Body of pancreas (tissue), 4 donors: ENCODE data around the gene SERPINE1. TPM values are rescaled to one million over a fixed set of nuclear protein-coding genes. Genes with fewer than 3 reads are reported as not detected.

Source experiments
- ATAC-seq: fragments of 150-250 bp; one replicate; pipeline ENCODE4 v1.9.1; 2016
- DNase-seq, 4 donors: peaks; one replicate each; pipeline ENCODE4 v3.0.0-alpha.2; 2019
- H3K27ac ChIP-seq, 4 donors: fragments of 200-600 bp; sonication (generic); 1 replicate in 3 of 4; 2 replicates in 1 of 4; pipeline versions ENCODE4 v1.5.1 to v1.6.1; 2016 to 2019; ENCODE audit warnings: mild to moderate bottlenecking in 1 of 4, mixed read lengths in 1 of 4, moderate library complexity in 1 of 4
- H3K27me3 ChIP-seq, 2 donors: fragments of 200-600 bp; sonication (generic); one replicate each; pipeline ENCODE4 v1.6.0; 2016; ENCODE audit warnings: mild to moderate bottlenecking in 1 of 2
- H3K36me3 ChIP-seq, 2 donors: fragments of 200-600 bp; sonication (generic); replicated peaks in 1 of 2; 2 replicates each; pipeline ENCODE4 v1.5.1; 2016; ENCODE audit warnings: low read depth in 2 of 2; ENCODE audit not compliant: insufficient read depth in 1 of 2
- H3K4me1 ChIP-seq: fragments of 200-600 bp; sonication (generic); one replicate; pipeline ENCODE4 v1.6.0; 2016
- H3K4me3 ChIP-seq, 2 donors: fragments of 200-600 bp; sonication (generic); 1 replicate in 1 of 2; 2 replicates in 1 of 2; pipeline ENCODE4 v1.5.1; 2016 to 2019
- H3K9me3 ChIP-seq, 3 donors: fragments of 200-600 bp; sonication (generic); 1 replicate in 2 of 3; 2 replicates in 1 of 3; pipeline ENCODE4 v1.5.1; 2016
- POLR2A ChIP-seq, 3 donors: fragments of 450-650 bp; IDR thresholded peaks; one replicate each; pipeline ENCODE4 v1.6.1; 2016; ENCODE audit warnings: antibody characterized with exemption in 3 of 3, mild to moderate bottlenecking in 2 of 3
- WGBS, 2 donors: methylation state at CpG; one replicate each; pipeline ENCODE4 v1.1.5; 2017; 5-methylcytosine and 5-hydroxymethylcytosine counted together
- intact Hi-C: fragments of 100-400 bp; cut with DNase I; formaldehyde crosslinking; loops from one replicate; pipeline ENCODE4 v1.15.1; 2023
- total RNA-seq, 2 donors: library from RNA; depleted of rRNA; stranded (reverse); fragments of >200 nt; gene quantifications; one replicate each; pipeline ENCODE4 v1.1.0, GENCODE V29; 2016
- TF ChIP-seq, protein P1 (sequence below), 7 experiments: fragments of 450-650 bp in 4 of 7; fragments of 200-600 bp in 3 of 7; sonication (generic) in 3 of 7; IDR thresholded peaks; one replicate each; pipeline ENCODE4 v1.5.1; 2016 to 2019; ENCODE audit warnings: antibody characterized with exemption in 7 of 7

SERPINE1 gene
- total RNA-seq, 2 donors from 2014 or later: 20.2 to 36.3 TPM

DNA sequence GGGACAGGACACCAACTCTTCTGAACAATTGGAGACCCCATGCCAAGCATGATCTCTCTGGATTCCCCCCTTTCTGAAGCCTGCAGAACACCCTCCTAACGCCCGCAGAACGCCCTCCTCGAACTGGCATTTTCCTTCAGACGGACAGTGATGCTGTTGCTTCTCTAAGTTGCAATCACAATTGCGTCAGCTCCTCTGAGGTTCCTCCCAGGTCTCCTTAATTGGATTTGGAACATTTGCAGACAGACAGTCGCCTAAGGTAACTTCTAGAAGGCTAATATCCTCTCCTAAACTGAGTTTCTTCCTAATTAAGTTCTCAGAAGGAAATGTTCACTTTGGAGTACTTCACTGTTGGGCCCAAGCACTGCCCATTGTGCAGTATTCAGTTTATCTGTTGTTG is 20.5 kb upstream of the SERPINE1 start:
- ATAC-seq: no peak
- 75 to 77% methylated on average over 7 of the region's 7 CpGs for WGBS, 2 donors
- no peaks in the 10 kb centered on the region for H3K4me1 ChIP-seq

GRCh38 chr7:101108330-101108857 is 18.5 kb upstream of the SERPINE1 start:
- intact Hi-C loops: no loop called here
- Histone ChIP-seq H3K4me3 (no peak overlapping the region), H3K27me3 (no peaks in the 10 kb centered on the region), H3K27ac (peak overlapping the region in 1 of 4 donors; percentile 23), H3K9me3 (no peaks in the 10 kb centered on the region), H3K4me1 (no peaks in the 10 kb centered on the region), H3K36me3 (no peaks in the 10 kb centered on the region)
- DNase-seq (peak in 2 of 4 donors; percentile 24 to 55), ATAC-seq (peak; percentile 40)
- TF ChIP-seq, protein P1, sequence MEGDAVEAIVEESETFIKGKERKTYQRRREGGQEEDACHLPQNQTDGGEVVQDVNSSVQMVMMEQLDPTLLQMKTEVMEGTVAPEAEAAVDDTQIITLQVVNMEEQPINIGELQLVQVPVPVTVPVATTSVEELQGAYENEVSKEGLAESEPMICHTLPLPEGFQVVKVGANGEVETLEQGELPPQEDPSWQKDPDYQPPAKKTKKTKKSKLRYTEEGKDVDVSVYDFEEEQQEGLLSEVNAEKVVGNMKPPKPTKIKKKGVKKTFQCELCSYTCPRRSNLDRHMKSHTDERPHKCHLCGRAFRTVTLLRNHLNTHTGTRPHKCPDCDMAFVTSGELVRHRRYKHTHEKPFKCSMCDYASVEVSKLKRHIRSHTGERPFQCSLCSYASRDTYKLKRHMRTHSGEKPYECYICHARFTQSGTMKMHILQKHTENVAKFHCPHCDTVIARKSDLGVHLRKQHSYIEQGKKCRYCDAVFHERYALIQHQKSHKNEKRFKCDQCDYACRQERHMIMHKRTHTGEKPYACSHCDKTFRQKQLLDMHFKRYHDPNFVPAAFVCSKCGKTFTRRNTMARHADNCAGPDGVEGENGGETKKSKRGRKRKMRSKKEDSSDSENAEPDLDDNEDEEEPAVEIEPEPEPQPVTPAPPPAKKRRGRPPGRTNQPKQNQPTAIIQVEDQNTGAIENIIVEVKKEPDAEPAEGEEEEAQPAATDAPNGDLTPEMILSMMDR (IDR thresholded peaks at IDR 0.05): no peak
- no peak for TF ChIP-seq POLR2A (IDR thresholded peaks at IDR 0.05)
- WGBS, 2 donors: 47 to 56% methylated on average over 14 to 16 of the region's 16 CpGs

More for the DNA sequence above, 20.5 kb upstream of the SERPINE1 start:
- no peak for DNase-seq
- intact Hi-C loops: no loop called here
- Histone ChIP-seq H3K4me3 (no peak overlapping the region), H3K9me3 (no peaks in the 10 kb centered on the region), H3K27ac (no peak overlapping the region), H3K27me3 (no peaks in the 10 kb centered on the region), H3K36me3 (no peaks in the 10 kb centered on the region)
- TF ChIP-seq POLR2A (IDR thresholded peaks at IDR 0.05): no peak
- TF ChIP-seq, protein P1 (IDR thresholded peaks at IDR 0.05): no peak

GRCh38 chr7:101108961-101109360 is 17.9 kb upstream of the SERPINE1 start:
- Histone ChIP-seq H3K4me3 (no peak overlapping the region), H3K36me3 (no peaks in the 10 kb centered on the region), H3K27me3 (no peaks in the 10 kb centered on the region), H3K4me1 (no peaks in the 10 kb centered on the region), H3K9me3 (no peaks in the 10 kb centered on the region), H3K27ac (peak overlapping the region in 1 of 4 donors; percentile 23)
- DNase-seq: no peak
- intact Hi-C loops: no loop called here
- TF ChIP-seq POLR2A (IDR thresholded peaks at IDR 0.05): no peak
- TF ChIP-seq, protein P1 (IDR thresholded peaks at IDR 0.05): no peak
- ATAC-seq: no peak
- 66 to 74% methylated on average over 6 to 7 of the region's 7 CpGs for WGBS, 2 donors

DNA sequence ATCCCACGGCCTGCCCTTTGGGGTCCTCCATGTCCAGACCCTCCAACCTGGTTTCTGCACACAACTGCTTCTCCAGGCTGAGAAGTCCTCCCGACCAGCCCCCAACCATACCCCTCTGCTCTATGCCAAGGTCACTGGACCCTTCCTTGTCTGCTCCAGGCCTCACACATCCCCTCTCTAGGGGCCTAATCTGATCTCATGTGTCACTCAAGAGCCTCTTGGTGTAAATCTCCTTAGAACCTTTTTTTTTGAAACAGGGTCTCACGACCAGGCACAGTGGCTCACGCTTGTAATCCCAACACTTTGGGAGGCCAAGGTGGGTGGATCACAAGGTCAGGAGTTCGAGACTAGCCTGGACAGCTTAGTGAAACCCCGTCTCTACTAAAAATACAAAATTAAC is 17.5 kb upstream of the SERPINE1 start:
- Histone ChIP-seq H3K27me3 (no peaks in the 10 kb centered on the region), H3K9me3 (no peaks in the 10 kb centered on the region), H3K4me3 (no peak overlapping the region), H3K27ac (no peak overlapping the region), H3K36me3 (no peaks in the 10 kb centered on the region), H3K4me1 (no peaks in the 10 kb centered on the region)
- 56 to 57% methylated on average over 6 of the region's 6 CpGs for WGBS, 2 donors
- no peak for DNase-seq
- ATAC-seq: no peak
- intact Hi-C loops: no loop called here
- TF ChIP-seq POLR2A (IDR thresholded peaks at IDR 0.05): no peak
- TF ChIP-seq, protein P1 (IDR thresholded peaks at IDR 0.05): no peak

DNA sequence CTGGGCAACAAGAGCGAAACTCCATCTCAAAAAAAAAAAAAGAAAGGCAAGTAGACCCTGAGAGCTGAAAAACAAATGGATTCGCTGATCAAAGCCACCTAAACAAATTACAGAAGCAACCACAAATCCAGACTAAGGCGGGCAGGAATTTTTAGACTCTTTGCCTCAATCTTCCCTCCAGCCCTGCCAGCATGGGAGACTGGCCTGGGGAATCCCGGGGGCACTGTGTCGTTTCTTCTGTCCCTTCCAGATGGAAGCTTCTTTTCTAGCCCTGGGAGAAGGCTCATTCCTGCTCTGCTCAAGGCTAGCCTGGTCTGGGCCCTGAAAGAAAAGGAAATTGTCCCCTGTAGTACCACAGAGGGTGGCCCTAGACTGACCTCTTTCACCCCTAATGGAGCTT is 15.6 kb upstream of the SERPINE1 start:
- intact Hi-C loops: no loop called here
- Histone ChIP-seq H3K36me3 (no peaks in the 10 kb centered on the region), H3K27ac (peak overlapping the region in 2 of 4 donors; percentile 23 to 58), H3K4me3 (no peak overlapping the region), H3K9me3 (no peaks in the 10 kb centered on the region), H3K4me1 (no peaks in the 10 kb centered on the region), H3K27me3 (no peaks in the 10 kb centered on the region)
- ATAC-seq: no peak
- DNase-seq: no peak
- TF ChIP-seq POLR2A (IDR thresholded peaks at IDR 0.05): no peak
- TF ChIP-seq, protein P1 (IDR thresholded peaks at IDR 0.05): no peak
- 81 to 86% methylated on average over 5 of the region's 5 CpGs for WGBS, 2 donors
